EH (cell line): ENCODE data around the gene SSTR5.

ENCODE experiments used
- DNase-seq: peaks from one replicate; pipeline ENCODE4 v3.0.0-alpha.2; 2015; ENCODE audit warnings: low read depth

SSTR5 gene

GRCh38 chr16:1122398-1122765, 49.8 kb downstream of the SSTR5 start:
- no peak for DNase-seq

- no peak for DNase-seq
These were observed 51.1 kb downstream of the SSTR5 start for GRCh38 chr16:1123525-1124230.

GRCh38 chr16:1124291-1124690, 51.7 kb downstream of the SSTR5 start:
- DNase-seq, result no peak

GRCh38 chr16:1124795-1125194, 52.2 kb downstream of the SSTR5 start:
- no peak for DNase-seq

GRCh38 chr16:1125471-1125870, 52.9 kb downstream of the SSTR5 start:
- DNase-seq, result peak; percentile 39

GRCh38 chr16:1126044-1126443, 53.5 kb downstream of the SSTR5 start:
- DNase-seq, result no peak

- DNase-seq, result no peak
These were observed 54.0 kb downstream of the SSTR5 start for GRCh38 chr16:1126586-1126985.

GRCh38 chr16:1127101-1127500, 54.6 kb downstream of the SSTR5 start:
- no peak for DNase-seq

GRCh38 chr16:1127971-1128715, 55.6 kb downstream of the SSTR5 start:
- DNase-seq, result no peak

GRCh38 chr16:1129106-1129960, 56.8 kb downstream of the SSTR5 start:
- DNase-seq, result no peak

- DNase-seq, result no peak
These were observed 57.8 kb downstream of the SSTR5 start for GRCh38 chr16:1130382-1130781.
